Kidney capillary endothelial cell (primary cell): ENCODE data around the gene ST6GALNAC4.
"Not testable (repeated sequence)": the region's sequence is repeated elsewhere in the genome, so short reads cannot be mapped to it uniquely, and the experiment has no call there.

ENCODE experiments used
- DNase-seq: peaks from one replicate; pipeline ENCODE4 v3.0.0-alpha.2; 2018; ENCODE audit warnings: low spot score

Gene ST6GALNAC4

GRCh38 chr9:127870153-127870491 lies 46.7 kb downstream of the ST6GALNAC4 start:
- not testable (repeated sequence) for DNase-seq

- DNase-seq, result peak; percentile 86
These were observed 47.3 kb downstream of the ST6GALNAC4 start for GRCh38 chr9:127869310-127870152.

- DNase-seq, result no peak
These were observed 48.5 kb downstream of the ST6GALNAC4 start for GRCh38 chr9:127868278-127868902.

GRCh38 chr9:127867356-127868277 lies 49.2 kb downstream of the ST6GALNAC4 start:
- DNase-seq, result peak; percentile 63

- DNase-seq, result no peak
These were observed 50.3 kb downstream of the ST6GALNAC4 start for GRCh38 chr9:127866535-127866934.

- no peak for DNase-seq
These were observed 51.0 kb downstream of the ST6GALNAC4 start for GRCh38 chr9:127865645-127866464.

GRCh38 chr9:127863191-127863621 lies 53.6 kb downstream of the ST6GALNAC4 start:
- no peak for DNase-seq

- peak; percentile 80 for DNase-seq
These were observed 54.5 kb downstream of the ST6GALNAC4 start for GRCh38 chr9:127862075-127863011.

- DNase-seq, result no peak
These were observed 56.1 kb downstream of the ST6GALNAC4 start for GRCh38 chr9:127860779-127861178.

- DNase-seq, result no peak
These were observed 56.6 kb downstream of the ST6GALNAC4 start for GRCh38 chr9:127860260-127860659.

GRCh38 chr9:127858041-127858512 lies 58.8 kb downstream of the ST6GALNAC4 start:
- DNase-seq, result peak; percentile 87
